ENCODE measurements around the gene EPB41. TPM values are rescaled to one million over a fixed set of nuclear protein-coding genes. Genes with fewer than 3 reads are reported as not detected.
A peak's percentile ranks its signal among the peaks of the same experiment; 100 is the strongest.

EPB41 gene
- total and polyA plus RNA-seq, 2 donors from 2014 or later, result 9.9 to 38.8 TPM

GRCh38 chr1:29166291-29166878 is 252.0 kb downstream of the EPB41 start:
- DNase-seq (peak in 3 of 5 donors; percentile 31 to 76 (median 62)), FAIRE-seq (no peak)
- no peak for TF ChIP-seq CTCF (IDR thresholded peaks at IDR 0.05; ENCODE audit: borderline replicate concordance, extremely low read depth, insufficient read depth)
- Histone ChIP-seq H3K4me3 (ENCODE audit: low read length in 3 of 3) (peak overlapping the region in 1 of 3 donors; percentile 4), H3K27ac (ENCODE audit: low read depth in 2 of 2, low read length in 2 of 2) (peak overlapping the region; percentile 53 to 73), H3K9ac (ENCODE audit: low read length in 3 of 3) (peak overlapping the region in 1 of 3 donors; percentile 23), H3K9me3 (ENCODE audit: control insufficient read depth in 2 of 3, insufficient read depth in 1 of 3, low read length in 3 of 3) (no peaks in the 10 kb centered on the region), H3K36me3 (ENCODE audit: control insufficient read depth in 2 of 3, insufficient read depth in 3 of 3, low read length in 3 of 3) (peaks cover 0 to 19% (median 3%) of the 10 kb centered on the region in 3 donors), H3K27me3 (ENCODE audit: control insufficient read depth, insufficient read depth, low read length) (no peaks in the 10 kb centered on the region), H3K4me1 (ENCODE audit: control insufficient read depth in 2 of 3, insufficient read depth in 2 of 3, low read depth in 1 of 3, low read length in 3 of 3) (peaks cover 3 to 69% (median 33%) of the 10 kb centered on the region in 3 donors)
- intact Hi-C loops (cut with DNase I), result no loop called here

- Histone ChIP-seq H3K27ac (ENCODE audit: low read depth in 2 of 2, low read length in 2 of 2) (no peak overlapping the region), H3K9me3 (ENCODE audit: control insufficient read depth in 2 of 3, insufficient read depth in 1 of 3, low read length in 3 of 3) (no peaks in the 10 kb centered on the region), H3K4me1 (ENCODE audit: control insufficient read depth in 2 of 3, insufficient read depth in 2 of 3, low read depth in 1 of 3, low read length in 3 of 3) (peaks cover 3 to 62% (median 28%) of the 10 kb centered on the region in 3 donors), H3K9ac (ENCODE audit: low read length in 3 of 3) (no peak overlapping the region), H3K27me3 (ENCODE audit: control insufficient read depth, insufficient read depth, low read length) (no peaks in the 10 kb centered on the region), H3K4me3 (ENCODE audit: low read length in 3 of 3) (no peak overlapping the region), H3K36me3 (ENCODE audit: control insufficient read depth in 2 of 3, insufficient read depth in 3 of 3, low read length in 3 of 3) (peaks cover 0 to 20% (median 3%) of the 10 kb centered on the region in 3 donors)
- DNase-seq (no peak), FAIRE-seq (no peak)
- TF ChIP-seq CTCF (IDR thresholded peaks at IDR 0.05; ENCODE audit: borderline replicate concordance, extremely low read depth, insufficient read depth), result no peak
- intact Hi-C loops (cut with DNase I), result no loop called here
Observed at GRCh38 chr1:29167904-29168303, 253.5 kb downstream of the EPB41 start.

Other genes with a start within 250 kb of the EPB41 start
- gene GMEB1, start 245.8 kb upstream of the EPB41 start, total RNA-seq, result 14.9 TPM
- gene GMEB1, start 245.8 kb upstream of the EPB41 start, polyA plus RNA-seq (ENCODE audit: insufficient read depth, low read depth, low replicate concordance), result 4.0 TPM
- gene YTHDF2, start 177.6 kb upstream of the EPB41 start, total RNA-seq, result 61.0 TPM
- gene YTHDF2, start 177.6 kb upstream of the EPB41 start, polyA plus RNA-seq (ENCODE audit: insufficient read depth, low read depth, low replicate concordance), result 38.2 TPM
- gene OPRD1, start 102.4 kb upstream of the EPB41 start, total RNA-seq, result not detected
- gene OPRD1, start 102.4 kb upstream of the EPB41 start, polyA plus RNA-seq (ENCODE audit: insufficient read depth, low read depth, low replicate concordance), result not detected
- gene TMEM200B, start 209.3 kb downstream of the EPB41 start, total RNA-seq, result 8.6 TPM
- gene TMEM200B, start 209.3 kb downstream of the EPB41 start, polyA plus RNA-seq (ENCODE audit: insufficient read depth, low read depth, low replicate concordance), result 7.6 TPM